Prostate gland (tissue), 2 donors: Measurements from ENCODE around the gene MAPKAP1.
"Not testable (repeated sequence)": the region's sequence is repeated elsewhere in the genome, so short reads cannot be mapped to it uniquely, and the experiment has no call there.

ENCODE experiments used
- CTCF ChIP-seq, 4 experiments: fragments of 200-600 bp in 2 of 4; fragments of 450-650 bp in 2 of 4; sonication (generic) in 2 of 4; IDR thresholded peaks; 1 replicate in 3 of 4; 2 replicates in 1 of 4; pipeline ENCODE4 v1.5.1; 2016 to 2019; ENCODE audit warnings: antibody characterized with exemption in 4 of 4, mild to moderate bottlenecking in 2 of 4, moderate library complexity in 2 of 4
- POLR2AphosphoS5 ChIP-seq: sonication (generic); formaldehyde crosslinking; IDR thresholded peaks from one replicate; pipeline ENCODE4 v1.6.1; 2017; ENCODE audit warnings: antibody characterized with exemption

- not testable (repeated sequence) for TF ChIP-seq CTCF (IDR thresholded peaks at IDR 0.05); POLR2AphosphoS5
Observed at GRCh38 chr9:125572461-125572860, 134.5 kb downstream of the MAPKAP1 start.
